Measurements from ENCODE around the gene SSH2. TPM values are rescaled to one million over a fixed set of nuclear protein-coding genes. Genes with fewer than 3 reads are reported as not detected.

SSH2 gene
- total RNA-seq, 1 experiment from 2014 or later = 14.6 TPM

DNA sequence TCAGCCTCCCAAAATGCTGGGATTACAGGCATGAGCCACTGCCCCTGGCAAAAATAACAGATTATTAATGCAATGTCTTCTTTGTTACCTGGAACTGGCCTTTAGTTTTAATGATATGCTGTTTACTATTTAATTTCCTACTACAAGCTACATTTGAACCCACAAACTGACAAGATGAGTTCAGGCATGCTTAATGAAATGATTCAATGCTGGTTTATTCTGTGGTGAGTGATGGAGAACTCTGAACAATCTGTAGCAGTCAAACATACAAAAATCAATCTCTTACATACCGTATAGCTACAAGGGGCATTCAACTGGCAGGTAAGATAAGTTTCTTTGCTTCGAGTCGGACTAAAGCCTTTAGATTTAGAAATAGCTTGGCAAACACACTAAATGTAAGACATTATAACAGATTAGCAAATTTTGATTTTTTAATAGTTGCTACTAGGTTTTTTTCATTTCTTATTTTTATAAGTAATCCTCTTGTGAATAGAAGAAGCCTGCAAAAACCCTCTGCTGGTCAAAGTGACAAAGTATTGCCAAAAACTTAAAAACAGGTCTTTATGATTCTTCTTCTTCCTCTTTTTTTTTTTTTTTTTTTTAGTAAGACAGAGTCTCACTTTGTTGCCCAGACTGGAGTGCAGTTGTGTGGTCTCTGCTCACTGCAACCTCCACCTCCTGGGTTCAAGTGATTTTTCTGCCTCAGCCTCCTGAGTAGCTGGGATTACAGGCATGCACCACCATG lies 138.5 kb downstream of the SSH2 start:
- no peak overlapping the region for H2BK15ac ChIP-seq (ENCODE audit: low read depth, low read length)
- no peak overlapping the region for H2AK5ac ChIP-seq (ENCODE audit: insufficient read length, low read length)
- H3K79me1 ChIP-seq (ENCODE audit: insufficient read depth, low read depth, low read length, poor library complexity, severe bottlenecking) = no peaks in the 10 kb centered on the region
- Mint-ChIP-seq H3K4me3 (no peak overlapping the region), H3K27ac (no peak overlapping the region), H3K27me3 (ENCODE audit: low read depth) (no peaks in the 10 kb centered on the region), H3K9me3 (no peaks in the 10 kb centered on the region), H3K36me3 (ENCODE audit: insufficient read depth in 1 of 3, low read depth in 3 of 3) (no peaks in the 10 kb centered on the region; a peak in 2 of 7 replicates), H3K4me1 (peaks cover 28 to 30% of the 10 kb centered on the region in 2 experiments)
- no peak overlapping the region for H3K27ac ChIP-seq (ENCODE audit: insufficient read length, low read depth, low read length)
- H2BK120ac ChIP-seq (ENCODE audit: low read depth, low read length, poor library complexity, severe bottlenecking) = no peak overlapping the region
- H2AFZ ChIP-seq (ENCODE audit: low read length) = no peak overlapping the region
- no peaks in the 10 kb centered on the region for H3K27me3 ChIP-seq (ENCODE audit: insufficient read depth, low read length)
- H4K91ac ChIP-seq (ENCODE audit: insufficient read length, low read depth, low read length) = no peak overlapping the region
- DNase-seq = no peak
- TF ChIP-seq CTCF (conservative IDR thresholded peaks at IDR 0.05) = no peak
- no peaks in the 10 kb centered on the region for H3K23me2 ChIP-seq (ENCODE audit: insufficient read length, low read depth, low read length, poor library complexity, severe bottlenecking)
- no peak overlapping the region for H2BK20ac ChIP-seq (ENCODE audit: low read depth, low read length, poor library complexity, severe bottlenecking)
- no peak overlapping the region for H2BK12ac ChIP-seq (ENCODE audit: insufficient read length, low read depth, low read length)
- H3K23ac ChIP-seq (ENCODE audit: insufficient read length, low read depth, low read length) = no peak overlapping the region
- H4K8ac ChIP-seq (replicated peaks; ENCODE audit: insufficient read length, low read depth, low read length) = no peak overlapping the region
- H4K20me1 ChIP-seq (ENCODE audit: control insufficient read depth, insufficient read depth, insufficient read length) = no peaks in the 10 kb centered on the region
- no peaks in the 10 kb centered on the region for H3K79me2 ChIP-seq (ENCODE audit: insufficient read depth, low read length)
- H3K4me1 ChIP-seq (ENCODE audit: insufficient read depth, low read length) = peaks cover 2% of the 10 kb centered on the region; the same call in 1 of the 2 replicates
- no peak overlapping the region for H3K14ac ChIP-seq (ENCODE audit: insufficient read depth, low read length)
- no peak overlapping the region for H2BK5ac ChIP-seq (ENCODE audit: insufficient read length, low read length)
- no peak overlapping the region for H3K18ac ChIP-seq (ENCODE audit: insufficient read length, low read depth, low read length)
- H4K5ac ChIP-seq (ENCODE audit: insufficient read length, low read depth, low read length) = no peak overlapping the region
- H3K9ac ChIP-seq (ENCODE audit: extremely low read depth, insufficient read length, low read length) = no peak overlapping the region
- H3T11ph ChIP-seq (ENCODE audit: low read length) = no peak overlapping the region
- H3K56ac ChIP-seq (ENCODE audit: insufficient read length, low read depth, low read length) = no peak overlapping the region
- H3K4me2 ChIP-seq (ENCODE audit: insufficient read depth, insufficient read length, low read length) = no peak overlapping the region
- WGBS (ENCODE audit: extremely low coverage, insufficient read length, low lambda C conversion rate) = no CpG with 5 or more reads among the region's 3 CpGs
- no peaks in the 10 kb centered on the region for H3K9me3 ChIP-seq (ENCODE audit: control insufficient read depth, low read depth, low read length)
- H3K4ac ChIP-seq (ENCODE audit: low read depth, low read length) = no peak overlapping the region

Measured in H9 (cell line).